Measurements from ENCODE around the gene CRB3. TPM values are rescaled to one million over a fixed set of nuclear protein-coding genes. Genes with fewer than 3 reads are reported as not detected.
A peak's percentile ranks its signal among the peaks of the same experiment; 100 is the strongest.

CRB3 gene
- total RNA-seq, 4 donors from 2014 or later = 21.5 to 245 (median 190) TPM

DNA sequence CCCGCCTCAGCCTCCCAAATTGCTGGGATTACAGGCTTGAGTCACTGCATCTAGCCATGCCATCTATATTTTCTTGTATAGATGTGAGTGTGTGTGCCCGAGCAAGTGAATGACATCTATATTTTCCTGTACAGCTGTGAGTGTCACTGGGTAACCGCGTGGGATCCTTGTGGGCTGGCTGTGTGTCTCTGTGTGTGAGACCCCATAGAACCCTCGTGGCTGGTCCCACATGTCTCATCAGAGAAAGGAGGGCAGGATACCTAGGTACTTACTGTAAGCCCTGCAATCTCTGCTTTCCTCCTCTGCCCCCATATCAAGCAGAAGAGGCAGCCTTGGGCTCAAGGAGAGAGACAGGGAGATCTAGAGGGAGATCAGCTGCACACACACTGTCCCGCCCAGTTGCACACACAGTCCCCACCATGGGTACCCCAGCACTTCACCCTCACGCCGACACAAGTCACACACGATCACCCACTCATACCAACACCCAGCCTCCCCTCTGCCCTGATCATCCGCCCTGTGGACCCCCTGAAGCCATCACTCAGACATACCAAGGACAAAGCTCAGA, 16.9 kb downstream of the CRB3 start:
- TF ChIP-seq POLR2A (IDR thresholded peaks at IDR 0.05) = no peak
- TF ChIP-seq, protein P1, sequence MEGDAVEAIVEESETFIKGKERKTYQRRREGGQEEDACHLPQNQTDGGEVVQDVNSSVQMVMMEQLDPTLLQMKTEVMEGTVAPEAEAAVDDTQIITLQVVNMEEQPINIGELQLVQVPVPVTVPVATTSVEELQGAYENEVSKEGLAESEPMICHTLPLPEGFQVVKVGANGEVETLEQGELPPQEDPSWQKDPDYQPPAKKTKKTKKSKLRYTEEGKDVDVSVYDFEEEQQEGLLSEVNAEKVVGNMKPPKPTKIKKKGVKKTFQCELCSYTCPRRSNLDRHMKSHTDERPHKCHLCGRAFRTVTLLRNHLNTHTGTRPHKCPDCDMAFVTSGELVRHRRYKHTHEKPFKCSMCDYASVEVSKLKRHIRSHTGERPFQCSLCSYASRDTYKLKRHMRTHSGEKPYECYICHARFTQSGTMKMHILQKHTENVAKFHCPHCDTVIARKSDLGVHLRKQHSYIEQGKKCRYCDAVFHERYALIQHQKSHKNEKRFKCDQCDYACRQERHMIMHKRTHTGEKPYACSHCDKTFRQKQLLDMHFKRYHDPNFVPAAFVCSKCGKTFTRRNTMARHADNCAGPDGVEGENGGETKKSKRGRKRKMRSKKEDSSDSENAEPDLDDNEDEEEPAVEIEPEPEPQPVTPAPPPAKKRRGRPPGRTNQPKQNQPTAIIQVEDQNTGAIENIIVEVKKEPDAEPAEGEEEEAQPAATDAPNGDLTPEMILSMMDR (IDR thresholded peaks at IDR 0.05) = no peak
- H3K9me3 ChIP-seq = no peaks in the 10 kb centered on the region
- peak overlapping the region; percentile 46 to 54 (median 51) for H3K4me3 ChIP-seq
- no peaks in the 10 kb centered on the region for H3K36me3 ChIP-seq
- DNase-seq = no peak
- H3K27me3 ChIP-seq = no peaks in the 10 kb centered on the region
- H3K4me1 ChIP-seq = peaks cover 0 to 10% (median 5%) of the 10 kb centered on the region in 4 donors
- peak overlapping the region; percentile 73 to 87 (median 82) for H3K27ac ChIP-seq

DNA sequence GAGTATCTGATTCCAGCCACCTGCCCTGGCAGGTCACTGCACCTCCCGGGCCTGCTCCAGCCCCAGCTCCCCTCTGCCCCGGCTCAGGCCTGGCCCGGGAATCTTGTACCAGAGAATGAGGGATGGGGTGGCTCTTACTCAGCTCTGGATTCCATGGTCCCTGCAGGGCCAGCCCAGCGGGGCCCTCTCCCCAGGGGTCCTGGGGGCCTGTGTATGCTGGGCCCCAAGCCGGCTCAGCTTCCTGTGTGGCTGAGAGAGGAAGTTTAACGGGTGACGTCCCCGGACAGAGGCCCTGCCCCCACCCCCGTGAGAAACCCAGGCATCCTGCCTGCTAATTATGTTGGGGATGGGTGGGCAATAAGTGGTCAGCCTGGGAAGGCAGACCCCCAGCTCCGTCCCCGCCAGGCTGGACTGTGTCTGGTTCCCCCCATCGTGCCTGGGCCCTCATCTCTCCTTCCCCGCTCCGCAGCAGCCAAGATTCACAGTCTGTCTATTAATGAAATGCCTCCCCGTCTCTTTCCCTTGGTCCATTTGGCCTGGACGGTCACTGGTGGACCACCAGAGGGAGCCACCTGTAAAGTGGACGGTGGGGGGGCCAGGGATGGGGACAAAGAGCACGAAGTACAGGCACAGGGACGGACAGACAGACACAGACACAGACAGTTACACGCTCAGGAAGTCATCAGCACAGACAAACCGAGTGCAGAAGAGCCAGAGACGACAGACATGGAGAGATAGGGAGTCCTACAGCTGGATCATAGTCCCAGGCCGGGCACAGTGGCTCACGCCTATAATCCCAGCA, 17.7 kb downstream of the CRB3 start, which contains the start of gene DENND1C:
Gene DENND1C, minus strand, starts transcription at position 247 of the 802 bp plus-strand sequence. Its CDS starts 92 bp downstream, at position 155.
- peak in 2 of 3 donors; percentile 85 to 91 for DNase-seq
- Histone ChIP-seq H3K4me1 (peaks cover 0 to 10% (median 3%) of the 10 kb centered on the region in 4 donors), H3K9me3 (no peaks in the 10 kb centered on the region), H3K27me3 (no peaks in the 10 kb centered on the region), H3K4me3 (peak within 1 kb of the TSS; percentile 46 to 54 (median 51)), H3K27ac (peak within 1 kb of the TSS; percentile 73 to 87 (median 82)), H3K36me3 (no peaks in the 10 kb centered on the region)
- peak; percentile 17 to 40 for TF ChIP-seq POLR2A (IDR thresholded peaks at IDR 0.05)
- TF ChIP-seq, protein P1 (IDR thresholded peaks at IDR 0.05) = peak; percentile 13 to 39 (median 26)

DNA sequence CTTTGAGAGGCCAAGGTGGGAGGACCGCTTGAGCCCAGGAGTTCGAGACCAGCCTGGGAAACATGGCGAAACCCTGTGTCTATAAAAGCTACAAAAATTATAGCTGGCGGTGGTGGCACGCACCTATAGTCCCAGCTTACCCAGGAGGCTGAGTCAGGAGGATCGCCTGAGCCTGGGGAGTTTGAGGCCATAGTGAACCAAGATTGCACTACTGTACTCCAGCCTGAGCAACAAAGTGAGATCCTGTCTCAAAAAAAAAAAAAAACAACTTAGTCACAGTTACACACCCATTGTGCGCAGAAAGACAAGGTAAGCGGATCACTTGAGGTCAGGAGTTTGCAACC, 18.2 kb downstream of the CRB3 start:
- Histone ChIP-seq H3K4me3 (peak overlapping the region in 3 of 4 donors; percentile 46 to 54 (median 52)), H3K9me3 (no peaks in the 10 kb centered on the region), H3K36me3 (no peaks in the 10 kb centered on the region), H3K4me1 (peaks cover 0 to 10% (median 0%) of the 10 kb centered on the region in 4 donors), H3K27ac (peak overlapping the region; percentile 73 to 87 (median 82)), H3K27me3 (no peaks in the 10 kb centered on the region)
- TF ChIP-seq, protein P1 (IDR thresholded peaks at IDR 0.05) = no peak
- no peak for TF ChIP-seq POLR2A (IDR thresholded peaks at IDR 0.05)
- DNase-seq = no peak

DNA sequence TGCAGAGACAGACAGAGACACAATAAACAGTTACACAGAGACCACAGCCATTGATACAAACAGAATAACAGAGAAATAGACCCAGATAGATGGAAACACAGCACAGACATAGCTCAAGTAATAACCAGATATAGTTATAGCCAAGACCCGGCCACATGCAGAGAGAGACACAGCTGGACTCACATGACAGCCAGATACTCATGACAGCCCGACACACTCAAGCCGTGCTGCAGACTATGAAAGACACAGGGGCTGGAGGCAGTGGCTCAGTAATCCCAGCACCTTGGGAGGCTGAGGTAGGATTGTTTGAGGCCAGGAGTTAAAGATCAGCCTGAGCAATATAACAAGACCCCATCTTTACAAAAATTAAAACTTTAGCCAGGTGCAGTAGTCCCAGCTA, 19.2 kb downstream of the CRB3 start:
- Histone ChIP-seq H3K4me1 (peaks cover 0 to 10% (median 0%) of the 10 kb centered on the region in 4 donors), H3K27ac (no peak overlapping the region), H3K36me3 (no peaks in the 10 kb centered on the region), H3K9me3 (no peaks in the 10 kb centered on the region), H3K27me3 (no peaks in the 10 kb centered on the region), H3K4me3 (no peak overlapping the region)
- no peak for TF ChIP-seq POLR2A (IDR thresholded peaks at IDR 0.05)
- TF ChIP-seq, protein P1 (IDR thresholded peaks at IDR 0.05) = no peak
- no peak for DNase-seq

DNA sequence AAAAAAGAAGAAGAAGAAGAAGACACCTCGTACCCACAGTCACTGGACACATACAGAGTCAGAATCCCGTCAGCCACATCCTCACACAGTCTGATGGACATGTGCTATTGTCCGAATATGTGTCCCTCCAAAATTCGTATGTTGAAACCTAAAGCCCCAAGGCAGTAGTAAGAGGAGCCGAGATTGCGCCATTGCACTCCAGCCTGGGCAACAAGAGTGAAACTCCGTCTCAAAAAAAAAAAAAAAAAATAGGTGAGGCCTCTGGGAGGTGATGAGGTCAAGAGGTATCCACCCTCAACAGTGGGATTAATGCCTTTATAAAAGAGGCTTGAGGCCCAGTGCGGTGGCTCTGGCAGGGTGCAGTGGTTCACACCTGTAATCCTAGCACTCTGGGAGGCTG, 20.2 kb downstream of the CRB3 start:
- Histone ChIP-seq H3K27ac (no peak overlapping the region), H3K4me1 (peaks cover 0 to 10% (median 0%) of the 10 kb centered on the region in 4 donors), H3K36me3 (no peaks in the 10 kb centered on the region), H3K9me3 (no peaks in the 10 kb centered on the region), H3K4me3 (no peak overlapping the region), H3K27me3 (no peaks in the 10 kb centered on the region)
- no peak for DNase-seq
- TF ChIP-seq, protein P1 (IDR thresholded peaks at IDR 0.05) = no peak
- no peak for TF ChIP-seq POLR2A (IDR thresholded peaks at IDR 0.05)
